B cell (primary cell): ENCODE data around the gene MICALL2. TPM values are rescaled to one million over a fixed set of nuclear protein-coding genes. Genes with fewer than 3 reads are reported as not detected.

Experiments
- ATAC-seq: fragments of 200-7000 bp; cut with Tn5 transposase; one replicate; pipeline ENCODE4 v1.10.0; 2021; ENCODE audit warnings: low read depth, mild to moderate bottlenecking, moderate number of reproducible peaks, moderate library complexity
- CTCF ChIA-PET: fragments of 350-600 bp; sonication (Branson Sonifier 250); formaldehyde crosslinking; loops from one replicate; lab custom pipeline; 2021; ENCODE audit warnings: antibody characterized with exemption, inconsistent platforms; lab: Charles Lee
- POLR2A ChIA-PET: fragments of 350-600 bp; sonication (Branson Sonifier 250); formaldehyde crosslinking; loops from one replicate; lab custom pipeline; 2021; ENCODE audit warnings: antibody characterized with exemption; lab: Charles Lee
- DNase-seq: peaks from one replicate; pipeline ENCODE4 v3.0.0; 2013
- H2AFZ ChIP-seq: 2 replicates; pipeline ENCODE4 v1.6.1; 2012; ENCODE audit warnings: mild to moderate bottlenecking, low read depth, low read length; ENCODE audit not compliant: insufficient read depth, poor library complexity, severe bottlenecking
- H3K27ac ChIP-seq, 2 donors: 1 replicate in 1 of 2; 2 replicates in 1 of 2; pipeline ENCODE4 v1.5.1; 2012 to 2013; ENCODE audit warnings: low read length in 2 of 2, mild to moderate bottlenecking in 2 of 2, moderate library complexity in 1 of 2
- H3K27me3 ChIP-seq, 4 experiments: fragments of 200-600 bp in 1 of 4; sonication (generic) in 1 of 4; replicated peaks in 1 of 4; 1 replicate in 2 of 4; 2 replicates in 2 of 4; pipeline versions ENCODE4 v1.6.1 to v1.7.0; 2013 to 2016; ENCODE audit warnings: low read length in 3 of 4, mild to moderate bottlenecking in 2 of 4, mixed read lengths in 1 of 4, moderate library complexity in 1 of 4; ENCODE audit not compliant: insufficient read depth in 4 of 4, control insufficient read depth in 3 of 4; ENCODE audit errors: control extremely low read depth in 1 of 4
- H3K36me3 ChIP-seq, 2 experiments: replicated peaks in 1 of 2; 1 replicate in 1 of 2; 2 replicates in 1 of 2; pipeline versions ENCODE4 v1.6.1 to v1.7.1; 2013; ENCODE audit warnings: low read length in 1 of 2; ENCODE audit not compliant: insufficient read depth in 2 of 2, control insufficient read depth in 1 of 2; ENCODE audit errors: control extremely low read depth in 1 of 2, extremely low read depth in 1 of 2
- H3K4me1 ChIP-seq, 2 donors: fragments of 200-600 bp in 1 of 2; sonication (generic) in 1 of 2; 1 replicate in 1 of 2; 2 replicates in 1 of 2; pipeline versions ENCODE4 v1.5.1 to v1.6.1; 2013 to 2017; ENCODE audit warnings: low read length in 2 of 2; ENCODE audit not compliant: control insufficient read depth in 2 of 2, insufficient read depth in 2 of 2
- H3K4me2 ChIP-seq: replicated peaks from 2 replicates; pipeline ENCODE3; 2012; ENCODE audit warnings: mild to moderate bottlenecking, low read depth, low read length; ENCODE audit not compliant: poor library complexity, severe bottlenecking
- H3K4me3 ChIP-seq, 5 experiments: fragments of 200-600 bp in 1 of 5; sonication (generic) in 1 of 5; 1 replicate in 3 of 5; 2 replicates in 2 of 5; pipeline versions ENCODE4 v1.5.1 to v1.7.0; 2011 to 2016; ENCODE audit warnings: low read length in 4 of 5, mild to moderate bottlenecking in 4 of 5, low read depth in 2 of 5, control low read depth in 1 of 5, moderate library complexity in 1 of 5; ENCODE audit not compliant: insufficient read depth in 1 of 5; ENCODE audit errors: control extremely low read depth in 1 of 5, extremely low read depth in 1 of 5
- H3K79me2 ChIP-seq: fragments of 200-600 bp; sonication (generic); one replicate; pipeline ENCODE4 v1.6.0; 2016; ENCODE audit warnings: low read length; ENCODE audit not compliant: control insufficient read depth, insufficient read depth
- H3K9ac ChIP-seq: fragments of 200-600 bp; sonication (generic); 2 replicates; pipeline ENCODE4 v1.6.1; 2017; ENCODE audit warnings: mild to moderate bottlenecking, low read length, moderate library complexity
- H3K9me3 ChIP-seq, 3 donors: one replicate each; pipeline versions ENCODE4 v1.6.1 to v1.7.1; 2013; ENCODE audit warnings: low read length in 2 of 3; ENCODE audit not compliant: control insufficient read depth in 2 of 3, insufficient read depth in 1 of 3; ENCODE audit errors: control extremely low read depth in 1 of 3
- H4K20me1 ChIP-seq: 2 replicates; pipeline ENCODE4 v1.6.0; 2012; ENCODE audit warnings: mild to moderate bottlenecking, low read length; ENCODE audit not compliant: insufficient read depth, control insufficient read depth, poor library complexity, severe bottlenecking
- H3K27ac Mint-ChIP-seq: one replicate; pipeline ENCODE4 v1.8.0; 2021; ENCODE audit warnings: mixed read lengths
- H3K27me3 Mint-ChIP-seq: one replicate; pipeline ENCODE4 v1.8.0; 2021; ENCODE audit warnings: mixed read lengths
- H3K4me1 Mint-ChIP-seq: one replicate; pipeline ENCODE4 v1.8.0; 2021; ENCODE audit warnings: mixed read lengths
- H3K4me3 Mint-ChIP-seq: one replicate; pipeline ENCODE4 v1.8.0; 2021; ENCODE audit warnings: mixed read lengths
- H3K9me3 Mint-ChIP-seq: one replicate; pipeline ENCODE4 v1.8.0; 2022; ENCODE audit warnings: mixed read lengths; ENCODE audit not compliant: insufficient read depth
- EZH2 ChIP-seq: IDR thresholded peaks from 2 replicates; pipeline ENCODE4 v1.6.1; 2012; ENCODE audit warnings: borderline replicate concordance, low read depth, mild to moderate bottlenecking, moderate library complexity, low read length; ENCODE audit not compliant: insufficient read depth, poor library complexity, severe bottlenecking
- WGBS: methylation state at CpG from one replicate; pipeline ENCODE4 v1.1.5; 2013; ENCODE audit warnings: missing lambda C conversion rate; ENCODE audit not compliant: insufficient coverage; 5-methylcytosine and 5-hydroxymethylcytosine counted together
- intact Hi-C: fragments of 100-400 bp; cut with micrococcal nuclease; formaldehyde crosslinking; loops from one replicate; pipeline ENCODE4 v1.10.0; 2022
- polyA plus RNA-seq: library from polyadenylated mRNA; depleted of rRNA; stranded (reverse); fragments of >200 nt; gene quantifications from 2 replicates; pipeline ENCODE4 v1.2.3, GENCODE V29; 2012
- total RNA-seq, 2 donors: library from RNA; stranded (reverse); fragments of 120-200 nt in 1 of 2; gene quantifications; 1 replicate in 1 of 2; 2 replicates in 1 of 2; pipeline versions ENCODE4 v1.2.3 to v1.2.4, GENCODE V29; 2013 to 2022
- TF ChIP-seq, protein P1 (sequence below): fragments of 200-600 bp; IDR thresholded peaks from one replicate; pipeline ENCODE4 v1.8.0; 2022; ENCODE audit warnings: antibody characterized with exemption, mild to moderate bottlenecking

Gene MICALL2
- total and polyA plus RNA-seq, 2 donors (not counting 1 experiment from before 2014, with no cell fraction given): 0.85 to 0.94 TPM

- no peak overlapping the region for H3K27ac Mint-ChIP-seq
- H3K4me1 Mint-ChIP-seq: no peaks in the 10 kb centered on the region
- H3K27me3 ChIP-seq: peaks cover 0 to 10% (median 0%) of the 10 kb centered on the region in 4 experiments
- intact Hi-C loops: no loop called here
- no peak for DNase-seq
- no peak overlapping the region for H3K4me2 ChIP-seq
- ATAC-seq: no peak
- ChIA-PET POLR2A (no interaction called here), CTCF (no interaction called here)
- H3K27me3 Mint-ChIP-seq: no peaks in the 10 kb centered on the region
- no peaks in the 10 kb centered on the region for H4K20me1 ChIP-seq
- H3K4me3 ChIP-seq: no peak overlapping the region
- no peak overlapping the region for H3K9ac ChIP-seq
- H3K4me1 ChIP-seq: no peaks in the 10 kb centered on the region
- no peaks in the 10 kb centered on the region for H3K36me3 ChIP-seq
- TF ChIP-seq EZH2: no peak
- TF ChIP-seq, protein P1, sequence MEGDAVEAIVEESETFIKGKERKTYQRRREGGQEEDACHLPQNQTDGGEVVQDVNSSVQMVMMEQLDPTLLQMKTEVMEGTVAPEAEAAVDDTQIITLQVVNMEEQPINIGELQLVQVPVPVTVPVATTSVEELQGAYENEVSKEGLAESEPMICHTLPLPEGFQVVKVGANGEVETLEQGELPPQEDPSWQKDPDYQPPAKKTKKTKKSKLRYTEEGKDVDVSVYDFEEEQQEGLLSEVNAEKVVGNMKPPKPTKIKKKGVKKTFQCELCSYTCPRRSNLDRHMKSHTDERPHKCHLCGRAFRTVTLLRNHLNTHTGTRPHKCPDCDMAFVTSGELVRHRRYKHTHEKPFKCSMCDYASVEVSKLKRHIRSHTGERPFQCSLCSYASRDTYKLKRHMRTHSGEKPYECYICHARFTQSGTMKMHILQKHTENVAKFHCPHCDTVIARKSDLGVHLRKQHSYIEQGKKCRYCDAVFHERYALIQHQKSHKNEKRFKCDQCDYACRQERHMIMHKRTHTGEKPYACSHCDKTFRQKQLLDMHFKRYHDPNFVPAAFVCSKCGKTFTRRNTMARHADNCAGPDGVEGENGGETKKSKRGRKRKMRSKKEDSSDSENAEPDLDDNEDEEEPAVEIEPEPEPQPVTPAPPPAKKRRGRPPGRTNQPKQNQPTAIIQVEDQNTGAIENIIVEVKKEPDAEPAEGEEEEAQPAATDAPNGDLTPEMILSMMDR: no peak
- H3K9me3 ChIP-seq: peaks cover 0 to 3% (median 0%) of the 10 kb centered on the region in 3 donors
- no peaks in the 10 kb centered on the region for H3K9me3 Mint-ChIP-seq
- no peak overlapping the region for H3K27ac ChIP-seq
- no peak overlapping the region for H3K4me3 Mint-ChIP-seq
- no peaks in the 10 kb centered on the region for H3K79me2 ChIP-seq
- 88% methylated on average over 14 of the region's 15 CpGs for WGBS
- H2AFZ ChIP-seq: no peak overlapping the region
These were observed 20.4 kb downstream of the MICALL2 start for GRCh38 chr7:1438821-1439220.

GRCh38 chr7:1438208-1438607 lies 21.1 kb downstream of the MICALL2 start:
- no peak overlapping the region for H3K27ac Mint-ChIP-seq
- DNase-seq (no peak), ATAC-seq (no peak)
- no peak overlapping the region for H3K9ac ChIP-seq
- no peak overlapping the region for H3K27ac ChIP-seq
- peaks cover 0 to 3% (median 0%) of the 10 kb centered on the region in 3 donors for H3K9me3 ChIP-seq
- no peaks in the 10 kb centered on the region for H4K20me1 ChIP-seq
- no peaks in the 10 kb centered on the region for H3K4me1 Mint-ChIP-seq
- no peaks in the 10 kb centered on the region for H3K79me2 ChIP-seq
- H3K4me1 ChIP-seq: no peaks in the 10 kb centered on the region
- no peak overlapping the region for H3K4me3 ChIP-seq
- ChIA-PET CTCF (no interaction called here), POLR2A (no interaction called here)
- no peak for TF ChIP-seq EZH2
- TF ChIP-seq, protein P1: no peak
- intact Hi-C loops: no loop called here
- H2AFZ ChIP-seq: no peak overlapping the region
- H3K4me3 Mint-ChIP-seq: no peak overlapping the region
- H3K9me3 Mint-ChIP-seq: no peaks in the 10 kb centered on the region
- H3K27me3 Mint-ChIP-seq: no peaks in the 10 kb centered on the region
- H3K27me3 ChIP-seq: peaks cover 0 to 13% (median 0%) of the 10 kb centered on the region in 4 experiments
- no peaks in the 10 kb centered on the region for H3K36me3 ChIP-seq
- WGBS: 91% methylated on average over 10 of the region's 10 CpGs
- H3K4me2 ChIP-seq: no peak overlapping the region
